SK-N-SH (cell line): Measurements from ENCODE around the gene GFRA3.

ENCODE experiments used
- EP300 ChIP-seq, 2 experiments: IDR thresholded peaks; 2 replicates each; pipeline versions ENCODE4 v1.4.0 to v1.6.1; 2012; ENCODE audit warnings: borderline replicate concordance in 1 of 2, low read depth in 1 of 2, low read length in 1 of 2
- GABPA ChIP-seq: IDR thresholded peaks from 2 replicates; pipeline ENCODE4 v1.4.0; 2012; ENCODE audit warnings: low read depth, mild to moderate bottlenecking
- JUND ChIP-seq: IDR thresholded peaks from 2 replicates; pipeline ENCODE4 v1.4.0; 2012
- POLR2AphosphoS5 ChIP-seq: IDR thresholded peaks from 2 replicates; pipeline ENCODE4 v1.6.1; 2012; ENCODE audit warnings: low read depth, low read length
- RAD21 ChIP-seq: IDR thresholded peaks from 2 replicates; pipeline ENCODE4 v1.6.1; 2012; ENCODE audit warnings: mild to moderate bottlenecking, low read length
- RCOR1 ChIP-seq: fragments of 150-350 bp; IDR thresholded peaks from 2 replicates; pipeline ENCODE4 v1.6.1; 2017; ENCODE audit warnings: antibody characterized with exemption, low read length
- TAF1 ChIP-seq: IDR thresholded peaks from 2 replicates; pipeline ENCODE4 v1.6.1; 2012; ENCODE audit warnings: low read depth, mild to moderate bottlenecking, low read length, moderate library complexity, borderline replicate concordance
- TCF12 ChIP-seq: IDR thresholded peaks from 2 replicates; pipeline ENCODE4 v1.4.0; 2012
- TEAD4 ChIP-seq: IDR thresholded peaks from 2 replicates; pipeline ENCODE4 v1.4.0; 2012; ENCODE audit warnings: mild to moderate bottlenecking, borderline replicate concordance; ENCODE audit not compliant: insufficient read depth
- YY1 ChIP-seq: IDR thresholded peaks from 2 replicates; pipeline ENCODE4 v1.4.0; 2012; ENCODE audit warnings: low read depth, mild to moderate bottlenecking
- TF ChIP-seq, protein P1 (sequence below): fragments of 200-600 bp; sonication (generic); IDR thresholded peaks from 2 replicates; pipeline ENCODE4 v1.6.1; 2017; ENCODE audit warnings: antibody characterized with exemption, mild to moderate bottlenecking, moderate library complexity
- TF ChIP-seq, protein P2 (sequence below): IDR thresholded peaks from 2 replicates; pipeline ENCODE4 v1.4.0; 2012; ENCODE audit warnings: low read depth
- TF ChIP-seq, protein P3 (sequence below): IDR thresholded peaks from 2 replicates; pipeline ENCODE4 v1.6.1; 2012; ENCODE audit warnings: mild to moderate bottlenecking, low read depth, low read length, moderate library complexity

GRCh38 chr5:138223532-138223931, 50.9 kb downstream of the GFRA3 start:
- TF ChIP-seq, protein P1, sequence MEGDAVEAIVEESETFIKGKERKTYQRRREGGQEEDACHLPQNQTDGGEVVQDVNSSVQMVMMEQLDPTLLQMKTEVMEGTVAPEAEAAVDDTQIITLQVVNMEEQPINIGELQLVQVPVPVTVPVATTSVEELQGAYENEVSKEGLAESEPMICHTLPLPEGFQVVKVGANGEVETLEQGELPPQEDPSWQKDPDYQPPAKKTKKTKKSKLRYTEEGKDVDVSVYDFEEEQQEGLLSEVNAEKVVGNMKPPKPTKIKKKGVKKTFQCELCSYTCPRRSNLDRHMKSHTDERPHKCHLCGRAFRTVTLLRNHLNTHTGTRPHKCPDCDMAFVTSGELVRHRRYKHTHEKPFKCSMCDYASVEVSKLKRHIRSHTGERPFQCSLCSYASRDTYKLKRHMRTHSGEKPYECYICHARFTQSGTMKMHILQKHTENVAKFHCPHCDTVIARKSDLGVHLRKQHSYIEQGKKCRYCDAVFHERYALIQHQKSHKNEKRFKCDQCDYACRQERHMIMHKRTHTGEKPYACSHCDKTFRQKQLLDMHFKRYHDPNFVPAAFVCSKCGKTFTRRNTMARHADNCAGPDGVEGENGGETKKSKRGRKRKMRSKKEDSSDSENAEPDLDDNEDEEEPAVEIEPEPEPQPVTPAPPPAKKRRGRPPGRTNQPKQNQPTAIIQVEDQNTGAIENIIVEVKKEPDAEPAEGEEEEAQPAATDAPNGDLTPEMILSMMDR = no peak
- TF ChIP-seq, protein P2, sequence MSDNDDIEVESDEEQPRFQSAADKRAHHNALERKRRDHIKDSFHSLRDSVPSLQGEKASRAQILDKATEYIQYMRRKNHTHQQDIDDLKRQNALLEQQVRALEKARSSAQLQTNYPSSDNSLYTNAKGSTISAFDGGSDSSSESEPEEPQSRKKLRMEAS = no peak
- no peak for TF ChIP-seq TAF1
- TF ChIP-seq JUND = no peak
- TF ChIP-seq POLR2AphosphoS5 = no peak
- no peak for TF ChIP-seq GABPA
- TF ChIP-seq YY1 = no peak
- no peak for TF ChIP-seq TEAD4
- no peak for TF ChIP-seq TCF12
- TF ChIP-seq, protein P3, sequence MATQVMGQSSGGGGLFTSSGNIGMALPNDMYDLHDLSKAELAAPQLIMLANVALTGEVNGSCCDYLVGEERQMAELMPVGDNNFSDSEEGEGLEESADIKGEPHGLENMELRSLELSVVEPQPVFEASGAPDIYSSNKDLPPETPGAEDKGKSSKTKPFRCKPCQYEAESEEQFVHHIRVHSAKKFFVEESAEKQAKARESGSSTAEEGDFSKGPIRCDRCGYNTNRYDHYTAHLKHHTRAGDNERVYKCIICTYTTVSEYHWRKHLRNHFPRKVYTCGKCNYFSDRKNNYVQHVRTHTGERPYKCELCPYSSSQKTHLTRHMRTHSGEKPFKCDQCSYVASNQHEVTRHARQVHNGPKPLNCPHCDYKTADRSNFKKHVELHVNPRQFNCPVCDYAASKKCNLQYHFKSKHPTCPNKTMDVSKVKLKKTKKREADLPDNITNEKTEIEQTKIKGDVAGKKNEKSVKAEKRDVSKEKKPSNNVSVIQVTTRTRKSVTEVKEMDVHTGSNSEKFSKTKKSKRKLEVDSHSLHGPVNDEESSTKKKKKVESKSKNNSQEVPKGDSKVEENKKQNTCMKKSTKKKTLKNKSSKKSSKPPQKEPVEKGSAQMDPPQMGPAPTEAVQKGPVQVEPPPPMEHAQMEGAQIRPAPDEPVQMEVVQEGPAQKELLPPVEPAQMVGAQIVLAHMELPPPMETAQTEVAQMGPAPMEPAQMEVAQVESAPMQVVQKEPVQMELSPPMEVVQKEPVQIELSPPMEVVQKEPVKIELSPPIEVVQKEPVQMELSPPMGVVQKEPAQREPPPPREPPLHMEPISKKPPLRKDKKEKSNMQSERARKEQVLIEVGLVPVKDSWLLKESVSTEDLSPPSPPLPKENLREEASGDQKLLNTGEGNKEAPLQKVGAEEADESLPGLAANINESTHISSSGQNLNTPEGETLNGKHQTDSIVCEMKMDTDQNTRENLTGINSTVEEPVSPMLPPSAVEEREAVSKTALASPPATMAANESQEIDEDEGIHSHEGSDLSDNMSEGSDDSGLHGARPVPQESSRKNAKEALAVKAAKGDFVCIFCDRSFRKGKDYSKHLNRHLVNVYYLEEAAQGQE = no peak
- no peak for TF ChIP-seq RCOR1
- no peak for TF ChIP-seq RAD21
- no peak for TF ChIP-seq EP300 (IDR thresholded peaks at IDR 0.05; ENCODE audit: borderline replicate concordance in 1 of 2, low read depth in 1 of 2, low read length in 1 of 2)
